Measurements from ENCODE around the gene DCT.
A peak's percentile ranks its signal among the peaks of the same experiment; 100 is the strongest.

The DCT gene

DNA sequence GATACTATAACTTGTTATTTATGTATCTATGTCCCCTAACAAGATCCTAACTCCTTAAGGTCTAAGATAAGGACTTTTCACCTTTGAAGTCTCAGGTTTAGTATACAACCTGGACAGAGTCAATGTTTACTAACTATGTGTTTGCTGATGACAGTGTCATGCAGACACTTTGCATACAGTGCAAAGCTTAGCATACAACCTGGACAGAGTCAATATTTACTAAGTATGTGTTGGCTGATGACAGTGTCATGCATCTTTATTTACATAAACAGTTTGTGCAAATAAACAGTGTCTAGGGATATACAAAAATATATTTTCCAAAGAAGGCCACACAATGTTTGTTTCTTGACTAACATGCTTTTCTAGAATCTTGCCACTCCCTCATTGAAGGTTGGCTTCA, 34.7 kb downstream of the DCT start:
- DNase-seq = no peak

DNA sequence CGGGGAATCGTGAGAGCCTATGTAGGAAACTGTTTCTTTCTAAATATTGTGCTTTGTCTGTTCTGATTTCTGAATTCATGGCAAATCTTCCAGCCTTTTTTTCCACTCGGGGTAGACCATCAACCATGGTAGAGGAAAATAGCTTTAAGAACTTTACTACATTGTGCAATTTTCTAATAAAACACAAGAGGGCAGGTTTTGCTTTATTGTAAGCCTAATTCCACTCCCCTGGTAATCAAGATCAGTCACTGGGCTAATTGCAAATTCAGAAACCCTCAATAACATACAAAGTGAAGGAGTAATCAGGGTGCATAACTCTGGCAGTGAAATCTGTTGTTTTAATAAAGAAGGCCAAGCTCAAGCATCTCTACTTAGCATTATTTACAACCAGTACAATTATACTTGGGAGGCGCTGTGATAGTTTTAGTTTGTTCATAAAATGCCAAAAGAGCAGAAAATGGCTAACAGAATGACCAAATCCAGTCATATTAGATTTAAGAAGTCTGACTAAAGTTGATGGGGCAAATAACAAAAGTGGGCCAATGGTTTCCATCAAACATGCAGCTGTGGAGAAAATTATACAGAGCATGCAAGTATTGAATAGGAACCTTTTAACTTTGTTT, 43.8 kb downstream of the DCT start:
- peak; percentile 72 for DNase-seq

GRCh38 chr13:94433055-94433961, 46.2 kb downstream of the DCT start:
- peak; percentile 75 for DNase-seq

DNA sequence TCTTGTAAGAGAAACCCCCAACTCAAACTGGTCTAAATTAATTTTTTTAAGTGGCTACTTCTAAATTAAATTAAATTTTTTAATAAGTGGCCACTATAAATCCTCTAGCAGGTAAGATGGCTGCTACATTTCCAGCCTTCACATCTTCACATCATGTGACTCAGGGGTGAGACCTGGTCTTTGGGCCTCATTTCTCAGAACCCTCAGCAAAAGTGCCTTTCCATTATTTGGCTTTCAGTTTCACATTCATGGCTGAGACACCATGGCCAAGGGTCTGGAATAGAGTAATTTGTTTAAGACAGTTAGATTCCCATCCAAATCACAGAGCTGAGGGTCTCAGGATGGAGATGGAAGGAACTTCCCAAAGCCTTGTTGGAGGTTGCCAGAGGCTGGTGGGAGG, 47.5 kb downstream of the DCT start:
- DNase-seq = no peak

DNA sequence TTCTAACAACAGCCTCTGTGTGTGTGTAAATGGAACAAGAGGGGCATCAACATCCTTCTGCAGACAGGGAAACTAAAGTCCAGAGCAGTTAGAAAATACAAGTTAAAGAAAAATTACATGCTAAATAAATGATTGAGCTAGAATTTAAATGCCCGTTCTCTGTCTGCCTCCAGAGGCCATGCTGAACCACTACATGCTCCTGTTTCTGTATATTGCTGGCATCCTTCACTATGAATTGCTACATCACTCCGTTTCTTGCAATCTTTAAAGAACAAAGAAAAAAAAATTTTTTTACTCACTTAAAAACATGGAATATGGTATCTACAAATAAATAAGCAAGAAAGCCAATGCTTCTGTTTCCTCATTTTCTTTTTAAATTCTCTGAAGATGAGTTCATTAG, 47.9 kb downstream of the DCT start:
- DNase-seq = no peak

GRCh38 chr13:94427313-94427953, 52.0 kb downstream of the DCT start:
- DNase-seq = no peak

- no peak for DNase-seq
Measured at GRCh38 chr13:94419925-94420305, 59.6 kb downstream of the DCT start.

DNA sequence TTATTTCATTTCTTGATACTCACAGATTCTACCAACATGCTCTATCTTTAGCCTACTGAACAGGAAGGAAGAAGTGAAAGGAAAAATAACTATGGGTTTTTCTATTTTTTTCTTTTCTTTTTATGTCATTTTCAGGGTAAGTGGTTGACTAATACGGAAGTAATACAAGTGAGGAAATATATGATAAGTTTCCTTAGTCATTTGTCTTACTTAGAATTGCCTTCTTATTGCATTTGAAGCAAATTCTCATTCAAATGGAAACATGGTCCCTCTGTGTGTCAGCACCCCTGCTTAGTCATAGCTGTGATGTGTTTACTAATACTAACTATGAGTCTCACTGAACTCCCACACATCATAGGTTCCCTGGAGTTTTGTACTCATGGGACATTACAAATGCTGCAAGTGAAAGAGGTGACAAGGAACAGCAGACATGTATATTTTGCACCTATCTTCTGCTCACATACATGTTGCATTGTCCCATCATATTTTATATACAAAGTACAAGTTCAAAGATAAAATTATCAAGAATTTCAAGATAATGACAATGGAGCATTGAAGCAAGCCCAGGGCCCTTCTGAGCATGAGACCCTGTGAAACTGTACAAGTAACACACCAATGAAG, 60.1 kb downstream of the DCT start:
- DNase-seq = no peak

GRCh38 chr13:94417294-94417693, 62.2 kb downstream of the DCT start:
- no peak for DNase-seq

DNA sequence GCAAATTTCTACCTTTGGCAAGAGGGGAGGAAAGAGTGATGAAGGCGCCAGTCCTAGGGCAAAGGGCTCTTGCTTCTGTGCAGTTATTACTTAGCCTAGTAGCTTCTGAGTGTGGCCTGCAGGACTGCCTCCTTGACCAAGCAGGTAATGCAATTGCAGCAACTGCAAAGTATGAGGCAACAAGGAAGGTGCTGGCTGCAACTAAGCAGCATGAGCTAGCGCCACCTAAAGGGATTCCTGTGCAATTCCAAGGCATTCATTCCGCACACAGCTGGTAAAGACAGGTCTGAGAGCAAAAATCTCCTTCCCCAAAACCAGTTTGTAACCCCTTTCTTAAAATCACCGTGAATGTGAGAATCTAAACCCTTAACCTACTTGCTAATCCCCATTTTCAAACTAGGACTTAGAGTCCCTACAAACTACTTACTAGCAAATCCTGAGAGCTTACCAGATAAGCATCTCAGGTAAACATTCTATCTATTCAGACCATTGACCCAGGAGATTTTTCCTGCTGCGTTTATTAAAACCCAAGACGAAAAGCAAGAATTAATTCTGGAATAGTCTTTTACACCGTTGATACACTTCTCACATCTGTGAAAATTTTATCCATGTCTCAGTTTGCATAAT, 62.9 kb downstream of the DCT start:
- peak; percentile 36 for DNase-seq

DNA sequence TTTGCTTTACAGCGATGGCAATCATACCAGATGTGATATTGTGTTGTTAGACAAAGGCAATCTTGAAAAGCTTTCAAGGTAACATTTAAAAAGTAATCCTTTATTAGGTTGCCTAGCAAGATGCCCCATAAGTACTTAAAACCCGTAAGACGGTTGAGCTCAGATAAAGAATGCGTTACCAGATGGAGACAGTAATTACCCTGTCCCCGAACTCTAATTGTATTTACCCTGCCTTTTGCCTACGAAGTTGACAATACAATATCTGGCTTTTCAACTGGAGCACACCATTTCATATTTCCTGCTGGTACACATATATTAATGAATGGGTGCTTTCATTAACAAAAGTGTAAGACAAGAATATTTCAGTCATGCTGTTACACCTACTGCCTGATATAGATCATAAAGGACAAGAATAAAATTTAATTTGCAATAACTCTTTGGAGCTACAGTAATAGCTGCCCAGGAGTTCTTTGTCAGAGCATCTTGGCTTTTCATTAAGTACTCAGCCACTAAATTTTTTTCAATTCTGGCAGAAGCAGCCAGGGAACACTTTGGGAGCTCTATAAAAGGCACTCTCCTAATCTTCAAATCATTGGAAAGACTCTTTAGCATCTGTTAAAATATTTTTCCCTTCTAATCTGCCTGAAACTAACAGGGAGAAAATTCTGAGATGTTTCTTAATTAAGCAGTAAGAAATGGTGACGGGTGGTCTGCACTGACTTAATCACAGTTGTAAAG, 63.8 kb downstream of the DCT start:
- peak; percentile 42 for DNase-seq

GRCh38 chr13:94414708-94415107, 64.8 kb downstream of the DCT start:
- peak; percentile 38 for DNase-seq

DNA sequence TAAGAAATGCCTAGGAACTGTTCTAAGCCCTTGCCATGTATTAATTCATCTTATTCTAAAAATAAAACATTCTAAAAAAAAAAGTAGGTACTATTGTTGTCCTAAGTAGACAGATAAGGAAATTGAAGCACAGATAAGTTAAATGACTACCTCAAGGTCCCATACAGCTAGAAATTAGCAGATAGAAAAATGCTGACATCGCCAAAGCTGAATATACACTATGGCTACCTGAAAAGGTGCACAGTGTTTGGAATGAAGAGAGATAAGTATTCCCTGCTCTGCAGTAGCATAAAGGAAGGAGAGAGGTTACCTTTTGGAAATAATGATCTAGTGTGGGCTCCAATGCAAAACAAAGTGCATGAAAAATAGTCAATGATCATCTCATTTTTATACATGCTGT, 65.3 kb downstream of the DCT start:
- no peak for DNase-seq

DNA sequence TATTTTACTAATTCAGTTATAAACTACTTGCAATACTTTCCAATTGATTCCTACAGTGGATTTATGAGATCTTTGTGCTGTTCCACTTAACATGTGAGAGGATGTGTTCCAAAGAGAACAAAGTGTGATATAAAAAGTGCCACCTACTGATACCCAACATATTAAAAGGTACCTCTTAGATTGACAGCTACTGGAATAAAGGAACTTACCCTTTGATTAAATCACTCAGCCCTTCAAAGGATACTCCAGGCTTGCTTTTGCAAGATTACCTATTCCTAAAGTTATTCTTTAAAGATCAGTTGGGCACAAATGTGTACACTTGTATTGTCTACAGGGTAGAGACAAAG, 65.9 kb downstream of the DCT start:
- DNase-seq = no peak

DNA sequence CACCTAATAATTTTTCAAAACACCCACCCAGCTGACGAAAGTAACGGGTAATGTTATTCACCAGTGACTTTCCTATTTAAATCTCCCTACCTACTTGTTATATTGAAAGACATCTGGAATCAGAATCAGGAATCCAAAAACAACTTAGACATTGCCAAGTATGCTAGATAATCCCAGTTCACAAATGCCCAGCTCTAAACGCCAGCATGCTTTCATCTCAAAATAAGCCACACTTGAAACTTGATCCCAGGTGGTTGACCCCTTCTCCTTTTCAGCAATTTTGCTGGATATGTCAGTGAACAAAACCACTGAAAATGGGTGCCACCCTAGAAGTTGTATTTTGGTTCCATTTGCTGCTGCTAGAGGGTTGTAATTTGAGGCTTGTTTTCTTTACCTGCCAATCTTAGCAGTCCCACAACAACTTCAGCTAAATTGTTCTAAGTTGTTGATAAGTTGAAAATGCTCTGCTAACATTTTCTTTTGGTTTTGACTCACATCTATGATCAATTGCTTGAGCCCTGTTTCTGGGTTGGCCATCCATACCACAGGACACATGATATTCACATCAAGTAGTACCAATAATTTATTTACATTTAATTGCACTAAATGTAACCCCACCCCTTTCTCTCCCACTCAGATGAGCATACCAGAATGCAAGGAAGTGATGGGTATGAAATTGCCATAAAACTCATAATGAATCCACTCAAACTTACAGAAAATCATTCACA, 66.4 kb downstream of the DCT start:
- DNase-seq = no peak

DNA sequence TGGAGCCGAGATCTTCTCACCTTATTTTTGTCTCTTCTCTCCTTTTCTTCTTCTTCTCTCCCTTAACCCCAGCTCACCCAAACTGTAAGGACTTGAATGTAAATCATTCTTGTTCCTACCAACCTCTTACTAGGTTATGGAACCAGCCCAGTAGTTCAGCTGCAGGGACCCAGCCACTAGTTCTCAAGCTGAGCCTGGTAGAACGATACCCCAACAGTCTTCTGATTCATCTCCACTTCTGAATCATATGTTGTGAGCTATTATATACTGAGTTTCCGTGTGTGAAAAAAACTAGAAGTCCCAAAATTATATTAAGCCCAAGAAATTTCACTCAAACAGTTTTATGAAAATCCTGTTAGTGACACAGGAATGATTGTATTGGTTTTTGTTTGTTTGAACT, 67.7 kb downstream of the DCT start:
- DNase-seq = no peak

GRCh38 chr13:94408314-94409036, 71.0 kb downstream of the DCT start:
- DNase-seq = no peak

DNA sequence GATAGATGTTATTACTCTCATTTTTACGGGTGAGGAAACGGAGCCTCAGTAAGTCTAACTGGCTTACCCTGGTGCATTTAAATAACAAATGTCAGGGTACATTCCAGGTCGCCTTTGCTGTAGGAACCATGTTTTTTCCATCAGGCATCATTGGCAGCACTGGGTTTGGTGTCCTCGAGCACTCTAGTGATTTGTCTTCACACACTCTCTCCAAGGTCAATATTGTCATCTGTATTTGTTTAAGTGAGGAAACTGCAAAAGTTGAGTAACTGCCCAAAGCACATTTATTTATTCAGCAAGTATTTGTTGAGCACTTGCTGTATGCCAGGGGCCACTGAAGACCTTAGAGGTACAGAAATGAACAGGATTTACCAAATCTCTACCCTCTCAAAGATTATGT, 78.6 kb downstream of the DCT start:
- no peak for DNase-seq

DNA sequence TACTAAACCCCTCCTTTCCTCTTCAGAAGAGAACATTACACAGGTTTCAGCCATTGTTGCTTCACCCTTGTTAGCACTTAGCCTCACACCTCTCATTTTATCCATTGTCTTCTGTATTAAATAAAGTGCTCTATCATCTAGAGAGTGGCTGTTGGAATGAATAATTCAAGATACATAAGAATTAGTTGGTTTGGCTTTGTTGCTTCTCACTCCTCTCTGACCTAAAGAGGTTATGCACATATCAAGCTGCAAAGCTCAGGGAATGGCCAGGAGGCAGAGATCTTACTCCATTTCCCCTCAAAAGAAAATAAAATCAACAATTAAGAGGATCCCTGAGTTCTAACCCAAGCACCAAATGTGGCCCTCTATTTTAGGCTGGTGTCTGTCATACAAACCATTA, 79.7 kb downstream of the DCT start:
- no peak for DNase-seq

DNA sequence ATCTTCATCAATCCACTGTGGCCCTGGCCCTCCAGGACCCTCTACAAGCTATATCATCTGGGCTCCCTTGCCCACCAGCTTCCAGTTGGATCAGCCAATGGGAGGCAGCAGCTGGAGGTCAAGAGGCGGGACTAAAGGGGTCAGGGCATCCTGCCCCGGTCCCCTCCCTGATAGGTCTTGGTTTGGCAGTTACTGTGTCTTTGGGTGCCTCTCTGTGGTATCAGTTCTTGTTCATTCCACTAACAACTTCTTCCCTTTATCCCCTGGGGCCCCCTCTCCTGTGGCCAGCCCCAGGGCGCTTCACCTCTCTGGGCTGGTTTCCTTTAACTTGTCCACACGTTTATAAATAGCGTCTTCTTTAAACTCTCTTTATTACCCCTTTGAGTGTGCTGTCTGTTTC, 83.6 kb downstream of the DCT start:
- DNase-seq = no peak

GRCh38 chr13:94394723-94395122, 84.8 kb downstream of the DCT start:
- no peak for DNase-seq
